ENCODE measurements around the gene EMX1.

The EMX1 gene

GRCh38 chr2:72984172-72984671 lies 66.9 kb downstream of the EMX1 start:
- H3K9ac ChIP-seq (ENCODE audit: low read length in 2 of 2), result no peak overlapping the region
- H3K4me3 ChIP-seq (ENCODE audit: low read length in 2 of 2), result no peak overlapping the region

More at GRCh38 chr2:72984172-72984671, 66.9 kb downstream of the EMX1 start:
- no peaks in the 10 kb centered on the region for H3K4me1 ChIP-seq (ENCODE audit: control insufficient read depth, insufficient read depth, low read length)
- H3K27ac ChIP-seq (ENCODE audit: low read length), result no peak overlapping the region
- H3K9me3 ChIP-seq (ENCODE audit: control insufficient read depth in 2 of 2, low read length in 2 of 2), result no peaks in the 10 kb centered on the region
- H3K36me3 ChIP-seq (ENCODE audit: control insufficient read depth in 2 of 2, insufficient read depth in 2 of 2, low read length in 2 of 2), result peaks cover 7 to 10% of the 10 kb centered on the region in 2 donors
- no peaks in the 10 kb centered on the region for H3K27me3 ChIP-seq (ENCODE audit: control insufficient read depth in 1 of 2, insufficient read depth in 2 of 2, low read length in 2 of 2)
